GM19468 (cell line): Measurements from ENCODE around the gene DPH7.
"Not testable (repeated sequence)": the region's sequence is repeated elsewhere in the genome, so short reads cannot be mapped to it uniquely, and the experiment has no call there.

ENCODE experiments used
- ATAC-seq: cut with Tn5 transposase; IDR thresholded peaks from one replicate; pipeline ENCODE4 v1.9.1; 2021; ENCODE audit warnings: mild to moderate bottlenecking, moderate library complexity, moderate number of reproducible peaks; ENCODE audit not compliant: unreplicated experiment; ENCODE audit errors: extremely low read depth

Gene DPH7

DNA sequence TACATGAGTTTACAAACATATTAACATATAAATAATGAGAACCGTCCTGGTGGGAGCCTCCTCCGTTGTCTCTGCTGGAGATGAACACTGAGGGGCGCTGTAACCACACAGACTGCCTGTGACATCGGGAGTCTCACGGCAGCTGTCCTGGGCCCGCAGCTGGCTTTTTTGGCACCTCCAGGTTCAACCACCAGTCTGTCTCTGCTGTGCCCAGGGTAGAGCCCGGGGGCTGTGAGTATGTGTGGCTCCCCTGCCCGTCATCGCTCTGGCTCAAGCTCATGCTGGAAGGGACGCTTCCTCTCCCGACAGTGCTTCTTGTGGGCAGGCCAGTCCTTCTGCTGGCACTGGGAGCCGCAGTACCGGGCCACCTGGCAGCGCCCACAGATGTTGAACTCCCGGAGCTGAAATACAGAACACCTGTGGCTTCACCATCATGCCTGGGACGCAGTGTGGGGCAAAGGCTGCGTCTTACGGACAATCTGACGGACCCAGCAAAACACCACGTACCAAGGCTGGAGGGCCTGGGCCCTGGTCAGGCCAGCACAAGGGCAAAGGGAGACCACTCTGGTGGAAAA lies 3.6 kb upstream of the DPH7 start:
- ATAC-seq = no peak

DNA sequence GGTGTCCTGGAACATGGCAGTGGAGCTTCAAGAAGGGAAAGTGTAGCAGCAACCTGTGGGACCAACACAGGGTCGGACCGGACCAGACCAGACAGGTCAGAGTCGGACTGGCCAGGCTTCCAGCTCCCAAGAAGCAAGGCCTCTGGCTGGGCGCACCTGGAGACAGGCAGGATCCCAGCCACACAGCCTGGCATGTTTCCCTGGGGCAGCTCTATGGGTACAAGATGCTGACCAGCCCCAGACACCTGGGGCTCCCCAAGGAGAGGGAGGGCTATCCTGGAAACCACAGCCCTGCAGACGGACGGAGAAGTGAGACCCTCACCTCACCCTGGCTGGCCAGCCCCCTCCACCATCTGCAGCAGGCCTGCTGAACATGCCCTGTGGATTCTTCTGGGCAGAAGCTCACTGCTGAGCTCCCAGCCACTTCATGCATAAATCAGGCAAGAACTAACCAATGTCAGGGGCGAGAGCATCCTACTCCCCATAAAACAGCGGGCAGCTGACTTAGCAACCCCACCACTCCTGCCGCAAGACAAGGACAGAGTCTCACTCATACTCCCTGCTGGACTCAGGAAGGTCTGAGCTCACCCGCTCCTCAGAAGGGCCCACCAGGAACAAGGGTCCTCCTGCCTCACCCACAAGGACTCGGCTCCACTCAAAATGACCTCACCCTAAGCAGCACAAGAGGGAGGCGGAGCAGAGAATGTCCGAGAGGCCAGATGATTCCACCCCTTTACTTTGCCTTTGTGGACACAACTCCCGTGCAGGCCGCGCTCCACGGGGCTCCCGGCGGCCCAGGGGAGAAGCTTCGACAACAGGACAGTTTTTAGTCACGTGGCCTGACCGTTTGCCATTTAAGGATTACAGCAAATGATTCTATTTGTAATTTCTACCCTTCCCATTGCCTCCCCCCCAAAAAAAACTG lies 2.9 kb upstream of the DPH7 start:
- ATAC-seq = no peak

DNA sequence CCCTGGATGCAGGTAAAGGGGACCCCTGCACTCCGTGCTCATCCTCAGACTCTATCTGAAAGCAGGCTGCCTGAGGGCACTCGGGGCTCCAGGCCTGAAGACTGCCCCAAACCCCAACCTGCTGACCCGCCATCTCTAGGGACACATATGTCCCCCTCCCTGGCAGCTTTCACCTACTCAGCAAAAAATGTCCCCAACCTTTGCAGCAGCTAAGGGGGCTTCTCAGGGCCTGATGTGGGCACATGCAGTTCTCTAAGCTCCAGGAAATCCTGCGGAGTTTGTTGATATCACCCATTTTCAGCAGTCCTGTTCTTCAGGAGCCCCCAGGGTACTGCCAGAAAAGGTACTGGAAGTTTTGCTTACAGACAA lies 2.2 kb upstream of the DPH7 start:
- no peak for ATAC-seq

DNA sequence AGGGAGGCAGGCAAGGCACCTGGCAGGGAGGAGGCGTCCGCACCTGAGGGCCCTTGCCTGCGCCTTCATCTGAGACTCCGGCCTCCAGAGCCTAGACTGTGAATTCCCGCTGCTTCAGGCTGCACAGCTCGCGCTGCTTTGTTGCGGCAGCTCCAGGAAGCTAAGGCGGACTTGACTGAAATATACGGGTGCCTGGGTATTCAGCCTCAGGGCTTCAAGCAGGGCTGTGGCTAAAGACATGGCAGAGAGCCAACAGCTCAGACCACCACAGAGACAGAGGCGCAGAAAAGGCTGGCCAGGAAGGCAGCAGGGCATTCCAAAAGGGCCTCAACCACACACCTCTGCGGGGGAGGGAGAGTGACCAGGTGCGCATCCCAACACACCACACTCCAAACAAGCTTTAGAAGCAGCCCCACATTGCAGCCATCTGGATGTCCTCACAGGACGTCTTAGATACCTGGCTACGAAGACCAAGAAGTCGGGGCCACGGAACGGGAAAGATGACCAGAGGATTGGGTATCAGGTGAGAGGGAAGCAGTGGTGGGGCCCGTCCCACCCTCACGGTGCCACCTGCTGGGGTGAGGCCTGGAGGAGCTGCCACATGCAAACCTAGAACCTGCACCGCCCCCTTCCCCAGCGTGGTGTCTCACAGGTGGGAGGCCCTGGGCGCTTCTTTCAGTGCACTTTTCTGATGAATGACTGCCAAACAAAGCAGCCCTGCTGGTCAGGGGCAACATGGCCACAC lies 1.7 kb upstream of the DPH7 start:
- no peak for ATAC-seq

DNA sequence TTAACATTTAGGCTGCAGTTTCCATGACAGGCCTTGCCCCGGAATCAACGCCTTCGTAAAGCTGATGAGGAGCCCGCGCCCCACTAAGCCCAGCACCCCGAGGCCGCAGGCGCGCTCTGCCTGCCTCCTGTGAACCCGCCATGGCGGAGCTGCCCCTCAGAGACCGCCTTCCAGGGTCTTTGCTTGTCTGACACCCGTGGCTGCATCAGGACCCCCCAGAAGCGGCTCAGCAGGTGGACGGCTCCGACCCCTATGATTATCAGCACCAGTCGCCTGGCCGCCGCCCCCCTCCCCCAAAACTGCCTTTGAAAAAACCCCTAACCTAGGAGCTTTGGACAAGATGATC lies 507 bp upstream of the DPH7 start:
- no peak for ATAC-seq

DNA sequence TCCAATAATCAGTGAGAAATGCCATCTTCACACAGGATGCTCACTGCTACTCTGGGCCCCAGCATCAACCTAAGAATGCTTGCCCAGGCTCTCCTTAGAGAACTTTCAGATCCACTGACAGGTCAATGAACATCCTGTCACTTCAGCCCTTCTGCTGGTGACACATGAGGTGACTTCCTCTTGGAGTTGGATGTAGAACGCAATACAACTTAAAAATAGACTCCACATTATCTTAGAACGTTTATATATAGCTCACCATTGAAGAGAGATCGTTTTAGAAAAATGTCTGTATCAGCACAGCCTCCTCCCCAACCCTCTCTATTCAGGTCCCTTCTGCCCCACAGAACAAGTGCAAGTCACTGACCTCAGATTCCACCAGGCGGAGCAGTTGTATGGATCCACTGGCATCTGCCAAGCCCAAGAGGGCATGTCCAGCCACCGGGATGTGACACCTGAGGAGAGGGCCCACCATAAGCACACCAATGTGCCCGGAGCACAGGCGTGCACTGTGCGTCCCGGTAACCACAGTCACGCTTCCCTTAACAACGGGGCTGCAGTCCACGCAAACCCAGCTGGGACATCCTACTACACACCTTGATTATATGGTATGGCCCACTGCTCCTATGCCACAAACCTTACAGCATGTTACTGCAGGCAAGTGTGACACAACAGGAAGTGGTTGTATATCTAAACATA lies 2.9 kb downstream of the DPH7 start:
- no peak for ATAC-seq

DNA sequence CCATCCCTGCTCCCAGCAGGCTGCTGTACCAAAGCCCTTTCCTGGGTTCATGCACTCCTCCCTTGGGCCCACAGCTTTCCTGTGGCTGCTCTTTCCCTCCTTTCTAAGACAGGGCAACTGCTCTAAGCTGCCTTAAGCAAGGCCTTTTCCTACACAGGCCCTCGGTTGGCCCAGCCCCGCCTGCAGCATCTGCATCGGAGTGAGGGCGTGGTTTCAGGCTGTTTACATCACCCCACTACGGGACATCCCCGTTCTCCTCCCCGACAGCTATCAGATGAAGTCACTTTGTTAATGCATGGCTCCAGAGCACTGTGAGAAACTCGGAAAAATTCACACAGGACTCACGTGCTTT lies 3.4 kb downstream of the DPH7 start:
- no peak for ATAC-seq

DNA sequence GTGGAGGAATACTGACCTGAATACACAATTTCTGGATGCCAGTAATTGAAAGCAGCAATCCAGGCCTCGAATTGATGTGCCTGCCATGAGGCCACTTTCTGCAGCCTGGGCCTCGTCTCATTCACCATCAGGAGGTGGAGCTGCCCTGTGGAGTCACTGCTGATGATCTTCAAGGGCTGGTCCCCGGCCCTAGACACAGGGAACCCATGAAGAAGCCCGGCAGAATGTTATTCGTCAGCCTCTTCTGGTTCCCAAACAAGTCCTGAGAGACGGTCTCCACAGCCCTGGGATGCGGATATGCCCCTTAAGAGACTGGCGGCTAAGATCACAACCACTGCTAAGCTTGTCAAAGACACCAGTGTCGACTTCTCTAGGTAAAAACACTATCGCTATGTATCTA lies 4.5 kb downstream of the DPH7 start:
- ATAC-seq = no peak

DNA sequence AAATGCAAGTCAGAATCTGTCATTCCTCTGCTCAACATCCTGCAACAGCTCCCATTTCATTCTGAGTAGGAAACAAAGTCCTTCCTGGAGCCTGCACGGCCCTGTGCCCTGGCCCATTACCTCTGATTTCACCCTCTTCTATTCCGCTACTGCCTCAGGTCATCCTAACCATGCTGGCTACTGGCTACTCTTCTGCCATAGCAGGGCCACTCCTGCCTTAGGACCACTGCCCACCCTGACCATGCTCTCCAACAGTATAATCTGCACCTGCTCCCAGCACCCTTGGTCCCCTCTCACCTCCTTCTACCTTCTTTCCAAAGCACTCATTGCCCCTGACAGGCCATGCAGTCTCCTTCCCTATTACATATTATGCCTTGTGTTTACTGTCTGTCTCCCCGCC lies 8.2 kb downstream of the DPH7 start:
- no peak for ATAC-seq

DNA sequence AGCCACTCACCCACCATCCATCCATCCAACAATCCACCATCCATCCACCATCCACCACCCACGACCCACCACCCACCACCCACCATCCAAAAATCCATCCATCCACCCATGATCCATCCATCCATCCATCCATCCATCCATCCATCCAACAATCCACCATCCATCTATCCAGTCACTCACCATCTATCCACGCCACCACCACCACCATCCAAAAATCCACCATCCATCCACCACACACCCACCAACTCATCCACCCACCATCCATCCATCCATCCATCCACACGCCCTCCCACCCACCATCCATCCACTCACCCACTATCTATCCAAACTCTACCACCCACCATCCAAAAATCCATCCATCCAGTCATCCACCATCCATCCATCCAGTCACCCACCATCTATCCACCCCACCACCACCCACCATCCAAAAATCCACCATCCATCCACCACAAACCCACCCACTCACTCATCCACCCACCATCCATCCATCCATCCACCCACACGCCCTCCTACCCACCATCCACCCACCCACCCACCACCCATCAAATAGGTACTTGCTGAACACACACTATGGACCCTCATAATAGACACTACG lies 9.0 kb downstream of the DPH7 start:
- no peak for ATAC-seq

DNA sequence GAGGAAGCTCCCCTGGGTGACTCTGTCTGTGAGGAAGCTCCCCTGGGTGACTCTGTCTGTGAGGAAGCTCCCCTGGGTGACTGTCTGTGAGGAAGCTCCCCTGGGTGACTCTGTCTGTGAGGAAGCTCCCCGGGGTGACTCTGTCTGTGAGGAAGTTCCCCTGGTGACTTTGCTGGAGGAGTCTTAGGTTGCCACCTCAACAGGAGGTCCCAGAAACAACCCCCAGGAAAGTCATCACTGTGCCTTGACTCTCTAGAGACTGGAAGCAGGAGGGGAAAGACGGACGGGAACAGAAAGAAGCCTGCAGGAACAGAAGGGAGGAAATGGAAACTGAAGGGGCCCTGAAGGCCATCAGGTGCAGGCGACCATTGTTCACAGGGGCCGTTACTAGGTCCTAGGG lies 10.3 kb downstream of the DPH7 start:
- ATAC-seq = not testable (repeated sequence)

DNA sequence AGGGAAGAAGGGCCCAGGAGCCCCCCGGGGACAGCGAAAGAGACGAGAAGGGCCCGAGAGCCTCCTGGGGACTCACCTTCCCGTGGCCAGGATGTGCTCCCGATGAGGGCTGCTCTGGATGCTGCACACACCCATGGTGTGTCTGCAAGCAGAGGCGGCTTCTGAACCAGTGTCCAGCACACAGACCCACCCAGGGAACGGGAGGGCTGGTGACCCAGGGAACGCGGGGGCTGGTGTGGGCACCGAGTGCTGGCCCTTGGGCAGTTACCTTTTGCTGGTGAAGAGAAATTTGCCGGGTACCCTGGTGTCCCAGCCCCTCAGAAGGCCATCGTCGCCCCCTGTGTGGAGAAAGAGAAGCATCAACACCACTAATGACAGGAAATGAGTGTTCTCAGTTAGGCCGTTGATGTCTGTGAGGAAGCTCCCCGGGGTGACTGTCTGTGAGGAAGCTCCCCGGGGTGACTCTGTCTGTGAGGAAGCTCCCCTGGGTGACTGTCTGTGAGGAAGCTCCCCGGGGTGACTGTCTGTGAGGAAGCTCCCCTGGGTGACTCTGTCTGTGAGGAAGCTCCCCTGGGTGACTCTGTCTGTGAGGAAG lies 13.8 kb downstream of the DPH7 start:
- ATAC-seq = no peak

DNA sequence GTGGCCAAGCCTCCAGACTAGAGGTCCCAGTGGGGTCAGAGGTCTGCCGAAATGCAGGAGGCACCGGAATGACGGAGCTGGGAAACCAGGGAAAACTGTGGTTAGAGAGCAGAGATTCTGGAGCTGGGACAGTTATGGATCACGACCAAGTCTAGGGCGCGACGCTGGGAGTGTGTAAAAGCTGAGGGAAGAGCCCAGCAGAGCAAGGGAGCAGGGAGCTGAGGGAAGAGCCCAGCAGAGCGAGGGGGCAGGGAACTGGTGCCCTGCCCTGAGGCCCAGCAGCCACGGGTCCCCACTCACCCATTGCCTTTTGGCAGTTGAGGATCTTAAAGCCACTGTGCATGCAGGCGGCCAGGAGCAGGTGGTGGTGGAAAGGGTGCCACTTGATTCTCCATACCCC lies 14.6 kb downstream of the DPH7 start:
- ATAC-seq = no peak

DNA sequence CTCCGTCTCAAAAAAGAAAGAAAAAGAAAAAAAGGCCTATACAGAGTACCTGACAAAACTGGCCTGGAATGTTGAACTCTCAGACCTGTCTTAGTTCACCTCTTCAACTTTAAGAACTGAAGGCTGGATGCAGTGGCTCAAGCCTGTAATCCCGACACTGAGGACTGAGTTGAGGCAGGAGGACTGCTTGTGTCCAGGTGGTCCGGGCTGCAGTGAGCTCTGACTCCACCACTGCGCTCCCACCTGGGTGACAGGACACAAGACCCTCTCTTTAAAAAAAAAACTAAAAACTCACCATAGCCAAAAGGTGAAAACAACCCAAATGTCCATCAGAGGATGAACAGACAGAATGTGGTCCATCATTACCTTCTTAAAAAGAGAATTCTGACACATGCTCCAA lies 20.6 kb downstream of the DPH7 start:
- no peak for ATAC-seq

DNA sequence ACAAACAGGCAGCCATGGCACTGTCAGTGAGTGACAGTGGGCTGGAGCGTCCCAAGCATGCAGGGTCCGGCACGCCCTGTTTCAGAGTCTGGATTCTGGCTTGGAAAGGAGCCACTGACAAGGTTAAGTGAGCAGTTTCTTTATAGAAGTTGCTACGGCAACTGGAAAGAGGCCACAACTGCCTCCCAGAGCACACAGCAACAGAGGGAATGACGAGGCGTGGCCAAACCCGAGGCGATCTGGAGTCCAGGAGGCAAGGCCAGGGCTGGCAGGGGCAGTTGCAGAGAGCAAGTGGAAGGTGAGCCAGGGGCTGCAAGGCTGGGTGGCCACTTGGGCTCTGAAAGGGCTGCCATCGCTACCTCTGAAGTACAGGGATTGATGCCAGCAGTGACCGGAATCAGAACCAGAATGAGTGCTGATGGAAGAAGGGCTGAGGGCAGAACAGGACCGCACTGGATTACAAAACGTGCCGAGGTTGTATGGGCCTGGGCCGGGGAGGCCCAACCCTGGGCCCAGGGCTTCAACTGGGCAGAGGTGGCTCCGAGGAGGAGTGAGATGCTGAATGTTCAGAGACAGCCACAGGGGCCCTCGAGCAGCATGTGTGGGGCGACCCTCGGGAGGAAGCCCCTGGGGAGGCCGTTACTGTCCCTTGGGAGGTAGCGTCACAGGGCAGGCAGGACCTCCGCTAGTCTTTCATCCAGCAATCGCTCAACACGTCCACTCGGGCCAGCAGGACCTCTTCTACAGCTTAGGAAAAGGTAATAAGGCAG lies 22.5 kb downstream of the DPH7 start:
- ATAC-seq = no peak

DNA sequence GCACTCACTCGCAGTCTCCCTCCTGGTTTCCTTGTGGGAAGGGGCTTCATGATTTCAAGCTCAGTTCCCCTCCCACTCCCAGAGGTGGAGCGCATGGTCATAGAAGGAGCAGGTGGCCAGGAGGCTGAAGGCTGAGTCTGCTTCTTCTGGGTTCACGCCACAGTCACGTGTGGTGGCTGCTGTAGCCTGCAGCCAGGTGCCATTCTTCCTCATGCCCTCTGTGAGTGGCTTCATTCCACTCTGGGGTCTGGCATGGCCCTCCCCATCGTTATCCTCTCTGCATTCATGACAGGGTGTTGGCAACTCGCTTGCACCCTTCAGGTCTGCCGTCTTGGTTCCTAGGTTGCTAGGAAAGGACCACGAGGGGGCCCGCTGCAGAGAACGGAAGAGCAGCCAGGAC lies 23.5 kb downstream of the DPH7 start:
- no peak for ATAC-seq

DNA sequence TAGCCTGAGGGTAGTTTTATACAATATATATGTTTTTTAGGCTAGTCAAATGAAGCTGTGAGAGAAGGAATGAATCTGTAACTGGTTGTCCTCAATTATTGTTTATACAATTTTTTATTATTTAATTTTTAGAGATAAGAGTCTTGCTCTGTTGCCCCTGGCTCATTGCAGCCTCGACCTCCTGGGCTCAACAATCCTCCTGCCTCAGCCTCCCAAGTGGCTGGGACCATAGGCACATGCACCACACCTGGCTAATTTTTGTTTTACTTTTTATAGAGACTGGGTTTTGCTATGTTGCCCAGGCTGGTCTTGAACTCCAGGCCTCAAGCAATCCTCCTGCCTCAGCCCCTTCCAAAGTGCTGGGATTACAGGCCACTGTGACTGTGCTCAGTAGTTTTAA lies 24.4 kb downstream of the DPH7 start:
- no peak for ATAC-seq

DNA sequence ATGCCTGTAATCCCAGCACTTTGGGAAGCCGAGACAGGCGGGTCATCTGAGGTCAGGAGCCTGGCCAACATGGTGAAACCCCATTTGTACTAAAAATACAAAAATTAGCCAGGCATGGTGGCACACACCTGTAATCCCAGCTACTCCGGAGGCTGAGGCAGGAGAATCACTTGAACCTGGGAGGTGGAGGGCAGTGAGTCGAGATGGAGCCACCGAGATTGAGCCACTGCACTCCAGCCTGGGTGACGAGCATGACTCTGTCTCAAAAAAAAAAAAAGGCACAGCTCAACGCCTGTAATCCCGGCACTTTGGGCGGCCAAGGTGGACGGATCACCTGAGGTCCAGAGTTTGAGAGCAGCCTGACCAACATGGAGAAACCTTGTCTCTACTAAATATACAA lies 25.1 kb downstream of the DPH7 start:
- ATAC-seq = not testable (repeated sequence)

DNA sequence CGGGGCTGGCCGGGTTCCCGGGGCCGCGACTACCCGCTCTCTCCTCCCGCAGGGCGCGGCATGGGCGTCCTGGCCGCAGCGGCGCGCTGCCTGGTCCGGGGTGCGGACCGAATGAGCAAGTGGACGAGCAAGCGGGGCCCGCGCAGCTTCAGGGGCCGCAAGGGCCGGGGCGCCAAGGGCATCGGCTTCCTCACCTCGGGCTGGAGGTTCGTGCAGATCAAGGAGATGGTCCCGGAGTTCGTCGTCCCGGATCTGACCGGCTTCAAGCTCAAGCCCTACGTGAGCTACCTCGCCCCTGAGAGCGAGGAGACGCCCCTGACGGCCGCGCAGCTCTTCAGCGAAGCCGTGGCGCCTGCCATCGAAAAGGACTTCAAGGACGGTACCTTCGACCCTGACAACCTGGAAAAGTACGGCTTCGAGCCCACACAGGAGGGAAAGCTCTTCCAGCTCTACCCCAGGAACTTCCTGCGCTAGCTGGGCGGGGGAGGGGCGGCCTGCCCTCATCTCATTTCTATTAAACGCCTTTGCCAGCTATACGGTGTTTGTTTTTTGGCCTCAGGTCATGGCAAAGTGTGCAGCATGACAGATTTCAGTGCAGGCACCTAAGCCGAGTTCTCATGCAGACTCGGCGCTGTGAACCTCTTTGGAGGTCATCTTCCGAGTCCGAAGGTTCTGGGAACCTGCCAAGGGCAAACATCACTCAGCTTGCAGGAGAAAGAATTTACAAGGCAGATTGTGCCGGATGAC lies 26.5 kb downstream of the DPH7 start:
- ATAC-seq = peak; percentile 7
